Adrenal gland (tissue), 12 donors: ENCODE results near the gene PIWIL4. TPM values are rescaled to one million over a fixed set of nuclear protein-coding genes. Genes with fewer than 3 reads are reported as not detected.

ENCODE experiments used
- DNase-seq, 7 donors: peaks; one replicate each; pipeline ENCODE4 v3.0.0-alpha.2; 2019 to 2020
- H3K27ac ChIP-seq, 5 donors: fragments of 200-600 bp; sonication (generic) in 4 of 5; 1 replicate in 3 of 5; 2 replicates in 2 of 5; pipeline versions ENCODE4 v1.5.1 to v1.8.0; 2016 to 2020; ENCODE audit warnings: mild to moderate bottlenecking in 1 of 5
- H3K27me3 ChIP-seq: fragments of 200-600 bp; 2 replicates; pipeline ENCODE4 v1.8.0; 2021
- H3K36me3 ChIP-seq, 2 donors: fragments of 200-600 bp; replicated peaks in 1 of 2; 1 replicate in 1 of 2; 2 replicates in 1 of 2; pipeline versions ENCODE4 v1.5.1 to v1.8.0; 2018 to 2022
- H3K4me1 ChIP-seq, 2 donors: fragments of 200-600 bp; replicated peaks in 1 of 2; 1 replicate in 1 of 2; 2 replicates in 1 of 2; pipeline versions ENCODE4 v1.5.1 to v1.8.0; 2018 to 2021
- H3K4me3 ChIP-seq, 4 donors: fragments of 200-600 bp; sonication (generic) in 3 of 4; one replicate each; pipeline ENCODE4 v1.5.1; 2016 to 2018
- H3K9me3 ChIP-seq, 3 donors: fragments of 200-600 bp; sonication (generic) in 1 of 3; replicated peaks in 1 of 3; 1 replicate in 2 of 3; 2 replicates in 1 of 3; pipeline versions ENCODE4 v1.5.1 to v1.8.0; 2016 to 2021
- CTCF ChIP-seq, 6 experiments: fragments of 450-650 bp in 4 of 6; fragments of 200-600 bp in 2 of 6; sonication (generic) in 1 of 6; IDR thresholded peaks; 1 replicate in 5 of 6; 2 replicates in 1 of 6; pipeline versions ENCODE4 v1.5.1 to v1.8.0; 2016 to 2021; ENCODE audit warnings: antibody characterized with exemption in 6 of 6, mild to moderate bottlenecking in 2 of 6, moderate library complexity in 1 of 6
- POLR2A ChIP-seq, 2 donors: fragments of 450-650 bp; IDR thresholded peaks; one replicate each; pipeline ENCODE4 v1.6.1; 2017; ENCODE audit warnings: antibody characterized with exemption in 2 of 2, mild to moderate bottlenecking in 2 of 2, moderate library complexity in 1 of 2
- WGBS, 4 donors: extraction: QIAGEN DNeasy Blood & Tissue Kit in 2 of 4; methylation state at CpG; one replicate each; pipeline versions ENCODE4 v1.1.5 to v1.1.7; 2013 to 2017; 5-methylcytosine and 5-hydroxymethylcytosine counted together
- intact Hi-C, 2 donors: fragments of 100-400 bp; cut with DNase I; formaldehyde crosslinking; loops; one replicate each; pipeline versions ENCODE4 v1.14.1 to v1.15.0; 2022 to 2023
- polyA plus RNA-seq, 3 donors: library from polyadenylated mRNA; stranded (reverse); fragments of 200-250 nt in 2 of 3; fragments of 350-450 nt in 1 of 3; fragmentation: Illumina TruSeq in 1 of 3; extraction: RNeasy Lipid Tissue Mini Kit (QIAGEN cat#74804) in 1 of 3; gene quantifications; one replicate each; pipeline ENCODE4 v1.2.3, GENCODE V29; 2013 to 2014
- total RNA-seq, 9 donors: library from RNA; depleted of rRNA in 4 of 9; stranded (reverse); fragments of >200 nt in 4 of 9; fragments of 120-200 nt in 1 of 9; fragmentation: NEBNext Ultra II Directional in 1 of 9; extraction: Animal tissue kit (Norgen Biotek cat#: 25700) in 1 of 9; gene quantifications; one replicate each; pipeline versions ENCODE4 v1.1.0 to v1.2.4, GENCODE V29; 2013 to 2023
- donor health status: healthy with polysubstance abuse.
- donor health status: Bipolar disorder and iron deficiency.
- donor health status: DM: yes; HTN: yes; CAD: no.
- donor health status: DM: no; HTN: no; CAD: no.
- donor health status: DM: no; HTN: no; CAD: no.
- donor health status: DM: yes; HTN: yes; CAD: no.

The PIWIL4 gene
- total and polyA plus RNA-seq, 12 donors, result 0.12 to 3.0 (median 1.6) TPM

DNA sequence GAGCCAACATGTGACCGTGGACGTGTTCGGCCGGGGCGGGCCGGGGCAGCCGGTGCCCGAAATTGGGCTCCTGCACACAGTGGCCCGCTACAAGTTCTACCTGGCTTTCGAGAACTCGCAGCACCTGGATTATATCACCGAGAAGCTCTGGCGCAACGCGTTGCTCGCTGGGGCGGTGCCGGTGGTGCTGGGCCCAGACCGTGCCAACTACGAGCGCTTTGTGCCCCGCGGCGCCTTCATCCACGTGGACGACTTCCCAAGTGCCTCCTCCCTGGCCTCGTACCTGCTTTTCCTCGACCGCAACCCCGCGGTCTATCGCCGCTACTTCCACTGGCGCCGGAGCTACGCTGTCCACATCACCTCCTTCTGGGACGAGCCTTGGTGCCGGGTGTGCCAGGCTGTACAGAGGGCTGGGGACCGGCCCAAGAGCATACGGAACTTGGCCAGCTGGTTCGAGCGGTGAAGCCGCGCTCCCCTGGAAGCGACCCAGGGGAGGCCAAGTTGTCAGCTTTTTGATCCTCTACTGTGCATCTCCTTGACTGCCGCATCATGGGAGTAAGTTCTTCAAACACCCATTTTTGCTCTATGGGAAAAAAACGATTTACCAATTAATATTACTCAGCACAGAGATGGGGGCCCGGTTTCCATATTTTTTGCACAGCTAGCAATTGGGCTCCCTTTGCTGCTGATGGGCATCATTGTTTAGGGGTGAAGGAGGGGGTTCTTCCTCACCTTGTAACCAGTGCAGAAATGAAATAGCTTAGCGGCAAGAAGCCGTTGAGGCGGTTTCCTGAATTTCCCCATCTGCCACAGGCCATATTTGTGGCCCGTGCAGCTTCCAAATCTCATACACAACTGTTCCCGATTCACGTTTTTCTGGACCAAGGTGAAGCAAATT, 21.7 kb upstream of the PIWIL4 start:
- peaks cover 6 to 32% of the 10 kb centered on the region in 2 donors for H3K4me1 ChIP-seq

DNA sequence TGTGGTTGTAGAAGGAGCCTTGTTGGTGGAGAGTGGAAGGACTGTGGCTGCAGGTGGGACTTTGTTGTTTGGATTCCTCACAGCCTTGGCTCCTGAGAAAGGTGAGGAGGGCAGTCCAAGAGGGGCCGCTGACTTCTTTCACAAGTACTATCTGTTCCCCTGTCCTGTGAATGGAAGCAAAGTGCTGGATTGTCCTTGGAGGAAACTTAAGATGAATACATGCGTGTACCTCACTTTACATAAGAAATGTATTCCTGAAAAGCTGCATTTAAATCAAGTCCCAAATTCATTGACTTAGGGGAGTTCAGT, 21.1 kb upstream of the PIWIL4 start:
- Histone ChIP-seq H3K9me3 (no peaks in the 10 kb centered on the region), H3K36me3 (no peaks in the 10 kb centered on the region), H3K27me3 (no peaks in the 10 kb centered on the region), H3K4me1 (peaks cover 6 to 32% of the 10 kb centered on the region in 2 donors), H3K4me3 (no peak overlapping the region), H3K27ac (no peak overlapping the region)
- WGBS, 4 donors, result 80 to 92% (median 89%) methylated on average over 2 of the region's 2 CpGs
- DNase-seq, result no peak
- intact Hi-C loops, result no loop called here
- TF ChIP-seq CTCF (IDR thresholded peaks at IDR 0.05), result no peak
- no peak for TF ChIP-seq POLR2A (IDR thresholded peaks at IDR 0.05)

More for the DNA sequence above, 21.7 kb upstream of the PIWIL4 start:
- no peak for DNase-seq
- Histone ChIP-seq H3K9me3 (no peaks in the 10 kb centered on the region), H3K27ac (no peak overlapping the region), H3K36me3 (no peaks in the 10 kb centered on the region), H3K27me3 (no peaks in the 10 kb centered on the region), H3K4me3 (peak overlapping the region in 1 of 4 donors; percentile 88)
- intact Hi-C loops, result no loop called here
- 77 to 87% (median 80%) methylated on average over 31 to 54 of the region's 54 CpGs for WGBS, 4 donors
- TF ChIP-seq CTCF (IDR thresholded peaks at IDR 0.05), result no peak
- no peak for TF ChIP-seq POLR2A (IDR thresholded peaks at IDR 0.05)

- 83 to 100% (median 89%) methylated on average over 1 of the region's 1 CpG for WGBS, 4 donors
- H3K4me1 ChIP-seq, result peaks cover 6 to 32% of the 10 kb centered on the region in 2 donors
Measured at GRCh38 chr11:94546886-94547285, 20.3 kb upstream of the PIWIL4 start.

DNA sequence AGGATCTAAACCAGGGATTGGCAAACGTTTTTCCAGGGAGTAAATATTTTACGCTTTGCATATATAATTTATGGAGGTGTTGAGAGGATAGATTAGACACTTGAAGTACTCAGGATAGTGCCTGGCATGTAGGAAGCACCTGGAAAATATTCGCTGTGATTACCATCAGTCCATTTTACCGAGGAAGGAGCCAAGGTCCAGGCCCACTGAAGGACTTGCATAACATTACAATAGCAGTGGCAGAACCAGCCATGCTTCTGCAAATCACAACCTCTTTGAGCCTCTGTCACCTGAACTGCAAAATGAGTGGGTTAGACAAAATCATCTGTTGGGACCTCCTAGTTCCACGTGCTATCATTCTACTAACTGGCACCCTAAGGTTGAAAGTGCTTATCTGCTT, 18.0 kb upstream of the PIWIL4 start:
- H3K9me3 ChIP-seq, result no peaks in the 10 kb centered on the region
- TF ChIP-seq POLR2A (IDR thresholded peaks at IDR 0.05) (no peak), CTCF (IDR thresholded peaks at IDR 0.05) (no peak)
- H3K27ac ChIP-seq, result no peak overlapping the region
- peaks cover 6 to 28% of the 10 kb centered on the region in 2 donors for H3K4me1 ChIP-seq
- intact Hi-C loops, result no loop called here
- WGBS, 4 donors, result 80 to 92% (median 86%) methylated on average over 5 of the region's 5 CpGs
- no peak overlapping the region for H3K4me3 ChIP-seq
- DNase-seq, result no peak
- no peaks in the 10 kb centered on the region for H3K27me3 ChIP-seq
- H3K36me3 ChIP-seq, result no peaks in the 10 kb centered on the region

More at GRCh38 chr11:94546886-94547285, 20.3 kb upstream of the PIWIL4 start:
- Histone ChIP-seq H3K9me3 (no peaks in the 10 kb centered on the region), H3K27ac (no peak overlapping the region), H3K4me3 (no peak overlapping the region), H3K36me3 (no peaks in the 10 kb centered on the region), H3K27me3 (no peaks in the 10 kb centered on the region)
- TF ChIP-seq POLR2A (IDR thresholded peaks at IDR 0.05) (no peak), CTCF (IDR thresholded peaks at IDR 0.05) (no peak)
- DNase-seq, result no peak
- intact Hi-C loops, result no loop called here
